Loucy (cell line): Measurements from ENCODE around the gene BAMBI.

ENCODE experiments used
- H2AFZ ChIP-seq: fragments of 200-600 bp; sonication (generic); 2 replicates; pipeline ENCODE4 v1.6.0; 2016; ENCODE audit warnings: antibody characterized with exemption, mild to moderate bottlenecking, low read length, moderate library complexity
- H3F3A ChIP-seq: fragments of 200-600 bp; 2 replicates; pipeline ENCODE4 v1.6.0; 2016; ENCODE audit warnings: antibody characterized with exemption, low read depth, mild to moderate bottlenecking
- H3K27me3 ChIP-seq: fragments of 200-600 bp; sonication (generic); 2 replicates; pipeline ENCODE4 v1.6.1; 2014; ENCODE audit warnings: low read length, mild to moderate bottlenecking; ENCODE audit not compliant: insufficient read depth, poor library complexity, severe bottlenecking
- H3K36me3 ChIP-seq: fragments of 200-600 bp; sonication (generic); 2 replicates; pipeline ENCODE4 v1.6.1; 2016; ENCODE audit warnings: low read length; ENCODE audit not compliant: insufficient read depth
- H3K4me1 ChIP-seq: fragments of 200-600 bp; sonication (generic); 2 replicates; pipeline ENCODE4 v1.5.1; 2014; ENCODE audit warnings: low read length, mild to moderate bottlenecking; ENCODE audit not compliant: insufficient read depth, poor library complexity, severe bottlenecking
- H3K4me2 ChIP-seq: fragments of 200-600 bp; sonication (generic); 2 replicates; pipeline ENCODE4 v1.6.0; 2014; ENCODE audit warnings: antibody characterized with exemption, low read length, low read depth, mild to moderate bottlenecking; ENCODE audit not compliant: poor library complexity, severe bottlenecking
- H3K4me3 ChIP-seq: fragments of 200-600 bp; sonication (generic); 2 replicates; pipeline ENCODE4 v1.5.1; 2014; ENCODE audit warnings: low read length, mild to moderate bottlenecking, mixed read lengths; ENCODE audit not compliant: poor library complexity, severe bottlenecking
- H3K79me2 ChIP-seq: fragments of 200-600 bp; sonication (generic); 2 replicates; pipeline ENCODE4 v1.6.1; 2014; ENCODE audit warnings: low read length; ENCODE audit not compliant: insufficient read depth
- H3K9ac ChIP-seq: fragments of 200-600 bp; sonication (generic); 2 replicates; pipeline ENCODE4 v1.6.0; 2014; ENCODE audit warnings: mild to moderate bottlenecking, low read depth, low read length, moderate library complexity; ENCODE audit not compliant: poor library complexity, severe bottlenecking
- H3K9me2 ChIP-seq: fragments of 200-600 bp; sonication (generic); replicated peaks from 2 replicates; pipeline ENCODE4 v1.6.1; 2016; ENCODE audit warnings: low read depth, low read length, mixed read lengths
- H3K9me3 ChIP-seq: fragments of 200-600 bp; sonication (generic); 2 replicates; pipeline ENCODE4 v1.6.1; 2014; ENCODE audit warnings: mild to moderate bottlenecking, antibody characterized with exemption, low read length, low read depth; ENCODE audit not compliant: insufficient read depth
- H4K20me1 ChIP-seq: fragments of 200-600 bp; sonication (generic); 2 replicates; pipeline ENCODE4 v1.6.0; 2014; ENCODE audit warnings: antibody characterized with exemption, low read length, mild to moderate bottlenecking; ENCODE audit not compliant: insufficient read depth, poor library complexity, severe bottlenecking
- CTCF ChIP-seq: fragments of 200-600 bp; sonication (generic); conservative IDR thresholded peaks from 2 replicates; pipeline ENCODE4 v1.5.1; 2014; ENCODE audit warnings: mild to moderate bottlenecking, antibody characterized with exemption, low read length
- EZH2phosphoT487 ChIP-seq: fragments of 200-600 bp; IDR thresholded peaks from 2 replicates; pipeline ENCODE4 v1.6.1; 2018; ENCODE audit warnings: antibody characterized with exemption, mild to moderate bottlenecking, moderate library complexity, borderline replicate concordance

The BAMBI gene

GRCh38 chr10:28714401-28715053, 37.2 kb downstream of the BAMBI start:
- H3K4me1 ChIP-seq: no peaks in the 10 kb centered on the region

GRCh38 chr10:28715246-28715645, 37.9 kb downstream of the BAMBI start:
- H2AFZ ChIP-seq: no peak overlapping the region
- TF ChIP-seq EZH2phosphoT487 (no peak), CTCF (no peak)

More at GRCh38 chr10:28714401-28715053, 37.2 kb downstream of the BAMBI start:
- Histone ChIP-seq H4K20me1 (no peaks in the 10 kb centered on the region), H3K4me2 (no peak overlapping the region), H3K4me3 (no peak overlapping the region), H3K9me3 (no peaks in the 10 kb centered on the region), H3K9ac (no peak overlapping the region), H3F3A (no peaks in the 10 kb centered on the region), H3K36me3 (no peaks in the 10 kb centered on the region), H3K27me3 (no peaks in the 10 kb centered on the region), H2AFZ (no peak overlapping the region), H3K9me2 (no peaks in the 10 kb centered on the region), H3K79me2 (no peaks in the 10 kb centered on the region)
- TF ChIP-seq EZH2phosphoT487 (no peak), CTCF (no peak)

GRCh38 chr10:28715757-28716156, 38.4 kb downstream of the BAMBI start:
- no peak overlapping the region for H3K4me3 ChIP-seq
- H3K4me1 ChIP-seq: no peaks in the 10 kb centered on the region
- no peak overlapping the region for H2AFZ ChIP-seq
- no peaks in the 10 kb centered on the region for H3K27me3 ChIP-seq
- H3K4me2 ChIP-seq: no peak overlapping the region
- no peaks in the 10 kb centered on the region for H3K36me3 ChIP-seq
- no peaks in the 10 kb centered on the region for H4K20me1 ChIP-seq
- H3K9ac ChIP-seq: no peak overlapping the region
- no peaks in the 10 kb centered on the region for H3K9me3 ChIP-seq
- TF ChIP-seq CTCF: no peak
- H3F3A ChIP-seq: no peaks in the 10 kb centered on the region
- H3K9me2 ChIP-seq: no peaks in the 10 kb centered on the region
- no peaks in the 10 kb centered on the region for H3K79me2 ChIP-seq

More at GRCh38 chr10:28715246-28715645, 37.9 kb downstream of the BAMBI start:
- no peaks in the 10 kb centered on the region for H3K27me3 ChIP-seq
- H3K4me2 ChIP-seq: no peak overlapping the region
- no peaks in the 10 kb centered on the region for H3K36me3 ChIP-seq
- H4K20me1 ChIP-seq: no peaks in the 10 kb centered on the region
- no peak overlapping the region for H3K9ac ChIP-seq
- no peaks in the 10 kb centered on the region for H3K4me1 ChIP-seq
- H3K4me3 ChIP-seq: no peak overlapping the region
- no peaks in the 10 kb centered on the region for H3K9me3 ChIP-seq
- H3K79me2 ChIP-seq: no peaks in the 10 kb centered on the region
- no peaks in the 10 kb centered on the region for H3K9me2 ChIP-seq
- H3F3A ChIP-seq: no peaks in the 10 kb centered on the region
